Fibroblast of peridontal ligament (primary cell): ENCODE results near the gene INAVA.
A peak's percentile ranks its signal among the peaks of the same experiment; 100 is the strongest.

Experiments used
- DNase-seq: peaks from one replicate; pipeline ENCODE4 v3.0.0-alpha.2; 2010; ENCODE audit errors: extremely low read depth

INAVA gene, protein sequence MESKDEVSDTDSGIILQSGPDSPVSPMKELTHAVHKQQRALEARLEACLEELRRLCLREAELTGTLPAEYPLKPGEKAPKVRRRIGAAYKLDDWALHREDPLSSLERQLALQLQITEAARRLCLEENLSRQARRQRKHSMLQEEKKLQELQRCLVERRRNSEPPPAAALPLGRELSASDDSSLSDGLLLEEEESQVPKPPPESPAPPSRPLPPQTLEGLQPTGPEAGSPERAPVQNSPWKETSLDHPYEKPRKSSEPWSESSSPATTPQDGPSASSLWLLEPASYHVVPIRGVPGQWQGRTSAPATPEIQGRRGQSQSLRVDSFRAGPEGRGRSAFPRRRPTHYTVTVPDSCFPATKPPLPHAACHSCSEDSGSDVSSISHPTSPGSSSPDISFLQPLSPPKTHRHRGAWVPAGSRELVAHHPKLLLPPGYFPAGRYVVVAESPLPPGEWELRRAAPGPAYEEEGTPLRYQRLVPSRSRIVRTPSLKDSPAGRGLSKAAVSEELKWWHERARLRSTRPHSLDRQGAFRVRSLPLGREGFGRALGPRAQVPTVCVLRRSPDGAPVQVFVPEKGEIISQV

GRCh38 chr1:200894712-200895442, at the start of gene INAVA:
Gene INAVA, plus strand, starts transcription at chr1:200894900. Its CDS starts 3,501 bp downstream, at chr1:200898401.
- DNase-seq: no peak

DNA sequence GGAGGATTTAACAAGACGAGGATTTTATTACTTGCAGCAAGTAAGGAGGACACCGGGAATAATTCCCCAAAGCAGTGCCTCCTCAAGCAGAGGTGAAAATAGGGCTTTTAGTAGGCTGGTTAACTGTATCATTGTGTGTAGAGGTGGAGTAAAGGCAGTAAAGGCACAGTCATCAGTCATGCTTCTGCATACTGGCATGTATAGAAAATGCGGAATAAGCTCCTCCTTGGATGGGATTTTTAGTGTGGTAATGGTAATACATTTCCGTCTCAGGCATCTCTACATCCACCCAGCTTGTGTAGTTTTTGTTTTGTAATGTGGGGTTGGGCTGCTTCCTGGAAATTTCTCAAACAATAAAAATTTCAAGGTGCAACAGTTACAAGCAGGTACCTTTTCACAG, 49.3 kb upstream of the INAVA start:
- DNase-seq: no peak

DNA sequence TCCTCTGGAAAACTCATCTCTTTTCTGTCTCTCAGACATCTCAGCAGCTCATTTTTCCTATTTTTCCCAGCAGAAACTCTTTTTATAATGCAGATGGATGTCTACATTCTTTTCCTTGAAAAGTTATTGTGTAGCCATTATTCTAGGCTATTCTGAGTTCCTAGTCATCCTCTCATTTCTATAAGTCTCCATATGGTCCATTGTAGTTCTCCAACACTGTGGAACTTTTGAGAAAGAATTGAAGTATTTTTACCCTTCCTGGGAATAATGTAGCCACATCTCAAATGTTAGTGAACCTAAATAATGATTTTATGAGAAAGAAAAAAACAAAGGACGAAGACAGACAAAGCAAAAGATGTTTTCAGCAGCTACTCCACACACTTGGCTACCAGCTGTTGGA, 48.3 kb upstream of the INAVA start:
- no peak for DNase-seq

DNA sequence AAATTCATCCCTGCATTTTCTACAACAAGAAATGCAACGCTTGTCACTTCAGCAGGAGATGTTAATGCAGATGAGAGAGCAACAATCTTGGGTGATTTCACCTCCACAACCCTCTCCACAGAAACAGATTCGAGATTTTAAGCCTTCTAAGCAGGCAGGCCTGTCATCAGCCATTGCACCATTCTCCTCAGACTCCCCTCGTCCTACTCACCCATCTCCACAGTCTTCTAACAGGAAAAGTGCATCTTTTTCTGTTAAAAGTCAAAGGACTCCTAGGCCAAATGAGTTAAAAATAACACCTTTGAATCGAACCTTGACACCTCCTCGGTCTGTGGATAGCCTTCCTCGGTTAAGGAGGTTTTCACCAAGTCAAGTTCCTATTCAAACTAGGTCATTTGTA, 45.3 kb upstream of the INAVA start:
- DNase-seq: no peak

DNA sequence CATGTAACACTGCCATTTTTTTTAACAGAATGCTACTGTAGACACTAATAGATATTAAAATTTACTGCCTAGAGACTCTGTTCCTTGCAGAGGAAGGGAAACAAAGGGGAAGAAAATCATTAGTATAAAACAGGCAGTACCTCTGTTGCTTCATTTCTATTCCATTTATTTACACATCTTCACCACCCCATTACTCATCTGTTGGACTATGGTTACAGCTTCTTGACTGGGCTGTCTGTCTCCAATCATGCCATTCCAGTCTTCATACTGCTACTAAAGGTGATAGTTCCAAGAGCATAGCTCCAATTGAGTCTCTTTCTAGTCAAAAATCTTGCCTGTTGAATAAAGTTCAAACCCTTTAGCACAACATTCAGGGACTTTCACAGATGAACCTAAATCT, 44.1 kb upstream of the INAVA start:
- DNase-seq: no peak

- DNase-seq: peak; percentile 80
Observed at GRCh38 chr1:200856716-200857357, 37.9 kb upstream of the INAVA start.

GRCh38 chr1:200857804-200858203, 36.9 kb upstream of the INAVA start:
- no peak for DNase-seq

GRCh38 chr1:200861937-200862647, 32.6 kb upstream of the INAVA start:
- DNase-seq: no peak

- no peak for DNase-seq
Observed at GRCh38 chr1:200862713-200863415, 31.8 kb upstream of the INAVA start.

DNA sequence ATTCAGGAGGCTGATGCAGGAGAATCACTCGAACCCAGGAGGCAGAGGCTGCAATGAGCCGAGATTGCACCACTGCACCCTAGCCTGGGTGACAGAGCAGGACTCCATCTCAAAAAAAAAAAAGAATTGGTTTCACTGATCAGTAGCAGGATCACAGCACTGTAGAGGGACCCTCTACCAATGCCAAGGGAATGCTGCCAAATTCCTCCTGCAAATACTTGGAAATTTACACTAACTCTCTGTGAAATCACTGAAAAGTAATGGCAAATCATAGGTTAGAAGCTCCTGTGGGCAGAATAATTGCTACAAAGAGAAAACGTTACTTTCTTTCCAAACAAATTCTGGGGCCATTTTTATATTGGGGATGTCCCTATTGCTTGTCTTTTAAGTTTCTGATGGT, 28.6 kb upstream of the INAVA start:
- peak; percentile 38 for DNase-seq

DNA sequence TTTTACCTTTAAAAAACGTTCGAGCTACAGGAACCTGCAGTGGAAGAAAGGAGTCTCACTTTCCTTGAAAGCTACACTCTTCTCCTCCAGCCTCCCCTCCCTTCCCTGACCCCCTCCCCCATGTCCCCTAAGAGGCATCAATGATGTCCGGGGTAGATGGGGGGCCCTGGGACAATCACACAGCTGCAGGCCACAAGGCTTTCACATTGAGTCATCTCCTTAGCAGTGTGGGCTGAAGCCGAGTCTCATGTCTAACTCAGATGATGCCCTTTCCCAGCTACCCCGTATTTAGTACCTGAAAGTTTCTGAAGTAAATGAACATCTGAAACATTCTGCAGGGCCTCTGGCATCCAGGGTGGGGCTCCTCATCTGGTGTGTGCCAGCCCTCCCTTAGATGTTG, 28.2 kb upstream of the INAVA start:
- DNase-seq: peak; percentile 14

- peak; percentile 55 for DNase-seq
Observed at GRCh38 chr1:200867018-200867811, 27.5 kb upstream of the INAVA start.

DNA sequence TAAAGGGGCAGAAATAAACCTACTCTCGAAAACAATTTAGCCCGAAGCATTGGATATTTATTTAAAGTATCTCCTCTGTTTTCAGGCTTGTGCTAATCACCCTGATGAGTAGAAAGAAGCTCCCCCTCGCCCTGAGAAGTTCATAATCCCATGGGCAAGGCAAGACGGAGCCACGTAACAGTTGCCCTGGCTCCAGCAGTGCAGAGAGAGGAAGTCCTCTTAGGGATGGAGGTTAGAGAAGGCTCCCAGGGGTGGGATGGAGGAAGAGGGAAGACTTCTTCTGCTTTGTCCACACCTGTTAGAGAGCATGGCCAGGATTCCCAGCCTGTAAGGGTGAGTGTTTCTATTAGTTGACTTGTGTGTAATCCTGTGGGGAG, 25.3 kb upstream of the INAVA start:
- no peak for DNase-seq

GRCh38 chr1:200869753-200870391, 24.8 kb upstream of the INAVA start:
- DNase-seq: no peak

- no peak for DNase-seq
Observed at GRCh38 chr1:200872446-200873115, 22.1 kb upstream of the INAVA start, which contains the start of gene GPR25. Gene GPR25, plus strand, starts transcription at chr1:200872981. Its CDS starts 57 bp downstream, at chr1:200873038.

- no peak for DNase-seq
Observed at GRCh38 chr1:200873116-200873670, 21.5 kb upstream of the INAVA start.

GRCh38 chr1:200873671-200874397, 20.9 kb upstream of the INAVA start:
- no peak for DNase-seq

DNA sequence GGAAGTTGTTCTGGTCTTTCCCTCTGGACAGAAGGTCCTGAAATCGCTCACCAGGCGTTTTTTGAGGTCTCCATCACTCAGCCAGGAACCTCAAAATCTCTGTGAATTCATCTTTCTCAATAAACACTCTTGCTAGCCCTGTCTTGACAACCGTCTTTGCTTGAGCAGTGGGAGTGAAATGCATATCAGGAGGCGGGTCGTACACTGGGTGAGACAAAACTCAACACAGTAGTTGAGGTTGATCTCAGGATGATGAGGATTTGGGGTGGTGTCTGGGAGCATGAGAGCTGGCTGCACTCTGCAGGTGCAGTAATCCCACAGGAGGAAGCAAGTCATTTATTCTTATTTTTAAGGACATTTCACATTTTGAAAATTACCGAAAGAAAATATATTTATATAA, 20.0 kb upstream of the INAVA start:
- no peak for DNase-seq
